ENCODE measurements around the gene SPAG9.

DNA sequence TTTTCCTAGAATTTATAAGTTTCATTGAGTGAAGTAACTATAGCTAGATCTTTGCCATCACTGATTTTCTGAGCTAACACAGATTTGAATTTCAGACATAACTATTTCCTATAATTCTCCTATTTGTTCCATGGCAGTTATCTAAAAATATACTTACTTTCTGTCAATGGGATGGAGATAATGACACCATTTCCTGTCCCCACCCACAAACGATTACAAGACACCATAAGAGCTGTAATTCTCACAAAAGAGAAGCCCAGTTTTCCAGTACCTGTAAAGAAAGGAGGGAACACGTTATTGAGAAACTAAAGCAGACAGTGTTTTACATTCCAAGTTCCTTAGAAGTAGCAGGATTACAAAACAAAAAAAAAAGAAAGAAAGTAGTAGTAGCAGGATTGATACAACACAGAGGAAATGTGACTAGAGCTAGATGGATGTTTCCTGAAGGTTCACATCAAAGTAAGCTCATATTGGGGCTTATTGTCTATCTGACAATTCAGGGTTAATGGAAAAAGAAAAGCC, 143.7 kb downstream of the SPAG9 start:
- TF ChIP-seq, protein P1, sequence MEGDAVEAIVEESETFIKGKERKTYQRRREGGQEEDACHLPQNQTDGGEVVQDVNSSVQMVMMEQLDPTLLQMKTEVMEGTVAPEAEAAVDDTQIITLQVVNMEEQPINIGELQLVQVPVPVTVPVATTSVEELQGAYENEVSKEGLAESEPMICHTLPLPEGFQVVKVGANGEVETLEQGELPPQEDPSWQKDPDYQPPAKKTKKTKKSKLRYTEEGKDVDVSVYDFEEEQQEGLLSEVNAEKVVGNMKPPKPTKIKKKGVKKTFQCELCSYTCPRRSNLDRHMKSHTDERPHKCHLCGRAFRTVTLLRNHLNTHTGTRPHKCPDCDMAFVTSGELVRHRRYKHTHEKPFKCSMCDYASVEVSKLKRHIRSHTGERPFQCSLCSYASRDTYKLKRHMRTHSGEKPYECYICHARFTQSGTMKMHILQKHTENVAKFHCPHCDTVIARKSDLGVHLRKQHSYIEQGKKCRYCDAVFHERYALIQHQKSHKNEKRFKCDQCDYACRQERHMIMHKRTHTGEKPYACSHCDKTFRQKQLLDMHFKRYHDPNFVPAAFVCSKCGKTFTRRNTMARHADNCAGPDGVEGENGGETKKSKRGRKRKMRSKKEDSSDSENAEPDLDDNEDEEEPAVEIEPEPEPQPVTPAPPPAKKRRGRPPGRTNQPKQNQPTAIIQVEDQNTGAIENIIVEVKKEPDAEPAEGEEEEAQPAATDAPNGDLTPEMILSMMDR (IDR thresholded peaks at IDR 0.05; ENCODE audit: low read length) = no peak
- no peak for TF ChIP-seq EZH2phosphoT487 (IDR thresholded peaks at IDR 0.05; ENCODE audit: low read length)

Measured in MM.1S (cell line).